Astrocyte of the cerebellum (primary cell): ENCODE measurements around the gene TRIM44.

ENCODE experiments used
- DNase-seq: peaks from one replicate; pipeline ENCODE4 v3.0.0-alpha.2; 2011; ENCODE audit warnings: low read depth
- H3K4me3 ChIP-seq: 2 replicates; pipeline ENCODE4 v1.5.1; 2011; ENCODE audit warnings: mild to moderate bottlenecking, low read depth, low read length, moderate library complexity
- in situ Hi-C: cut with HindIII; loops from 2 replicates; pipeline ENCODE4 v1.10.0; 2017; ENCODE audit warnings: low sequenced_read_pairs
- TF ChIP-seq, protein P1 (sequence below): IDR thresholded peaks from 2 replicates; pipeline ENCODE4 v1.5.1; 2012; ENCODE audit warnings: low read length, low read depth, moderate library complexity, mild to moderate bottlenecking; ENCODE audit errors: missing control alignments

Gene TRIM44

DNA sequence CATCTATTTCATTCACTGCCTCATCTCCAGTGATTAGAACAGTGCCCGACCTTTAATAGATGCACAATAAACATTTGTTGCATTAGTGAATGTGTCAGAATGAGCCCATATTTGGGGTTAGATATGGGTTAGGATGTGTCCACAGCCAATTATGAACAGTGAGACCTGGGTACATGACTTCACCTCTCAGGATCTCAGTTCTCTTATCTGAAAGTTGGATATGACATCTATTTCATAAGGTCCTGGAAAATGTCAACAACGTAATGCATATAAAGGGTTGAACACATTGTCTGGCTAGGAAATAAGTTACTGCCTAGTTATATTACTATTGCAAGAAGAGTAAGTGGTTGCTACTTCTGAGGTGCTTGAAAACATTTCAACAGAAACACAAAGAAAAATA, 201.6 kb downstream of the TRIM44 start:
- TF ChIP-seq, protein P1, sequence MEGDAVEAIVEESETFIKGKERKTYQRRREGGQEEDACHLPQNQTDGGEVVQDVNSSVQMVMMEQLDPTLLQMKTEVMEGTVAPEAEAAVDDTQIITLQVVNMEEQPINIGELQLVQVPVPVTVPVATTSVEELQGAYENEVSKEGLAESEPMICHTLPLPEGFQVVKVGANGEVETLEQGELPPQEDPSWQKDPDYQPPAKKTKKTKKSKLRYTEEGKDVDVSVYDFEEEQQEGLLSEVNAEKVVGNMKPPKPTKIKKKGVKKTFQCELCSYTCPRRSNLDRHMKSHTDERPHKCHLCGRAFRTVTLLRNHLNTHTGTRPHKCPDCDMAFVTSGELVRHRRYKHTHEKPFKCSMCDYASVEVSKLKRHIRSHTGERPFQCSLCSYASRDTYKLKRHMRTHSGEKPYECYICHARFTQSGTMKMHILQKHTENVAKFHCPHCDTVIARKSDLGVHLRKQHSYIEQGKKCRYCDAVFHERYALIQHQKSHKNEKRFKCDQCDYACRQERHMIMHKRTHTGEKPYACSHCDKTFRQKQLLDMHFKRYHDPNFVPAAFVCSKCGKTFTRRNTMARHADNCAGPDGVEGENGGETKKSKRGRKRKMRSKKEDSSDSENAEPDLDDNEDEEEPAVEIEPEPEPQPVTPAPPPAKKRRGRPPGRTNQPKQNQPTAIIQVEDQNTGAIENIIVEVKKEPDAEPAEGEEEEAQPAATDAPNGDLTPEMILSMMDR: no peak
- no peak overlapping the region for H3K4me3 ChIP-seq
- no peak for DNase-seq
- in situ Hi-C loops: no loop called here

DNA sequence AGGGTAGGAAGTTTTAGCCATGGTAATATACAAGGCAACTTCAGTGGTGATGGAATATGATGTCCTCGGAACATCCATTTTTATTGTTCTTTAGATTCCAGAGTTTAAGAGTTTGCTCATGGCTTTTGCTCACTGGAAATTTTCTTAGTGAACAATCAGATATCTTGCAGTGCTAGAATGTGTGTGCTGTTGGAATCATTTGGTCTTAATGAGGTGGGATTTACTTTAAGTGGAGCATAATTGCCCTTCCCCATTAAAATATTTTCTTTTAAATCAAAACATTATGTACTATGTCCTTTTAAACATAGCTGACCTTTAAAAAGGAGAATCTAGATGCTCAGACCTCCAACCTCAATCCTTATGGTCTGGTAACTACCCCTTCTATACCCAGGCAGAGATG, 204.0 kb downstream of the TRIM44 start:
- no peak overlapping the region for H3K4me3 ChIP-seq
- in situ Hi-C loops: no loop called here
- DNase-seq: no peak
- TF ChIP-seq, protein P1: no peak
